Measurements from ENCODE around the gene MALRD1. TPM values are rescaled to one million over a fixed set of nuclear protein-coding genes. Genes with fewer than 3 reads are reported as not detected.

MALRD1 gene
- total RNA-seq, 1 experiment from 2014 or later: 8.2 TPM

DNA sequence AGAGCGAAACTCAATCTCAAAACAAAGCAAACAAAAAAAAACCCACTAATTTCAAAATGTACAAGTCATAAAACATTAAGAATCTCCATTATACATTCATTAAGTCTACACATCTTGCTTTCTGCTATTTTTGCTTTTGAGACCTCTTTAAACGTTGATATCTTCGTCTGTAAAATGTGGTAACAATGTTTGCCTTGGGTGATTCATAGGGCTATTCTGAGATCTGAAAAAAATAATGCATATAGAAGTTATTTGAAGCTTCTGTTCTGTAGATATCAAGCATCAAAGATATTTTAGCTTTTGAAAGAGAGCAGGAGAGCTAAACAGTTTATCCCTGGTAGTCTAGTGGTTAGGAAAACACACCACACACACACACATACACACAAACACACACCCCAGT is 609.5 kb downstream of the MALRD1 start:
- Mint-ChIP-seq H3K27me3 (ENCODE audit: insufficient read depth, unreplicated experiment) (no peaks in the 10 kb centered on the region), H3K4me1 (ENCODE audit: low read depth, unreplicated experiment) (no peaks in the 10 kb centered on the region), H3K4me3 (ENCODE audit: unreplicated experiment) (no peak overlapping the region), H3K36me3 (ENCODE audit: insufficient read depth, unreplicated experiment) (no peaks in the 10 kb centered on the region), H3K9me3 (ENCODE audit: unreplicated experiment) (no peaks in the 10 kb centered on the region), H3K27ac (ENCODE audit: unreplicated experiment) (no peak overlapping the region)
- intact Hi-C loops (cut with micrococcal nuclease; ENCODE audit: unreplicated experiment): no loop called here
- POLR2A ChIA-PET: no interaction called here
- no peaks in the 10 kb centered on the region for H3K4me1 ChIP-seq
- no peaks in the 10 kb centered on the region for H3K36me3 ChIP-seq (ENCODE audit: control insufficient read depth, insufficient read depth, low read length)
- CTCF ChIA-PET: no interaction called here
- H3K27me3 ChIP-seq (replicated peaks; ENCODE audit: control insufficient read depth, insufficient read depth, low read length): no peaks in the 10 kb centered on the region
- H3K9me3 ChIP-seq: no peaks in the 10 kb centered on the region
- BruUV-seq (replicated peaks): no TSS peak
- no peak for TF ChIP-seq CTCF (IDR thresholded peaks at IDR 0.05; ENCODE audit: insufficient read depth in 1 of 2, low read depth in 1 of 2, low read length in 1 of 2, severe bottlenecking in 1 of 2, unreplicated experiment in 1 of 2)
- H3K4me3 ChIP-seq (ENCODE audit: low read depth, low read length): no peak overlapping the region
- no peak for DNase-seq

GRCh38 chr10:19658622-19659233 is 610.1 kb downstream of the MALRD1 start:
- Mint-ChIP-seq H3K4me3 (ENCODE audit: unreplicated experiment) (no peak overlapping the region), H3K36me3 (ENCODE audit: insufficient read depth, unreplicated experiment) (no peaks in the 10 kb centered on the region), H3K4me1 (ENCODE audit: low read depth, unreplicated experiment) (no peaks in the 10 kb centered on the region), H3K9me3 (ENCODE audit: unreplicated experiment) (no peaks in the 10 kb centered on the region), H3K27me3 (ENCODE audit: insufficient read depth, unreplicated experiment) (no peaks in the 10 kb centered on the region), H3K27ac (ENCODE audit: unreplicated experiment) (no peak overlapping the region)
- Histone ChIP-seq H3K9me3 (no peaks in the 10 kb centered on the region), H3K36me3 (ENCODE audit: control insufficient read depth, insufficient read depth, low read length) (no peaks in the 10 kb centered on the region), H3K4me1 (no peaks in the 10 kb centered on the region), H3K27me3 (replicated peaks; ENCODE audit: control insufficient read depth, insufficient read depth, low read length) (no peaks in the 10 kb centered on the region), H3K4me3 (ENCODE audit: low read depth, low read length) (no peak overlapping the region)
- BruUV-seq (replicated peaks): no TSS peak
- ChIA-PET CTCF (no interaction called here), POLR2A (no interaction called here)
- intact Hi-C loops (cut with micrococcal nuclease; ENCODE audit: unreplicated experiment): no loop called here
- no peak for TF ChIP-seq CTCF (IDR thresholded peaks at IDR 0.05; ENCODE audit: insufficient read depth in 1 of 2, low read depth in 1 of 2, low read length in 1 of 2, severe bottlenecking in 1 of 2, unreplicated experiment in 1 of 2)
- no peak for DNase-seq

- Histone ChIP-seq H3K36me3 (ENCODE audit: control insufficient read depth, insufficient read depth, low read length) (no peaks in the 10 kb centered on the region), H3K4me1 (no peaks in the 10 kb centered on the region), H3K9me3 (no peaks in the 10 kb centered on the region), H3K27me3 (replicated peaks; ENCODE audit: control insufficient read depth, insufficient read depth, low read length) (no peaks in the 10 kb centered on the region), H3K4me3 (ENCODE audit: low read depth, low read length) (no peak overlapping the region)
- ChIA-PET POLR2A (no interaction called here), CTCF (no interaction called here)
- H3K27me3 Mint-ChIP-seq (ENCODE audit: insufficient read depth, unreplicated experiment): no peaks in the 10 kb centered on the region
- no peaks in the 10 kb centered on the region for H3K9me3 Mint-ChIP-seq (ENCODE audit: unreplicated experiment)
- intact Hi-C loops (cut with micrococcal nuclease; ENCODE audit: unreplicated experiment): no loop called here
- BruUV-seq (replicated peaks): no TSS peak
- no peaks in the 10 kb centered on the region for H3K4me1 Mint-ChIP-seq (ENCODE audit: low read depth, unreplicated experiment)
- no peak overlapping the region for H3K27ac Mint-ChIP-seq (ENCODE audit: unreplicated experiment)
- no peak for TF ChIP-seq CTCF (IDR thresholded peaks at IDR 0.05; ENCODE audit: insufficient read depth in 1 of 2, low read depth in 1 of 2, low read length in 1 of 2, severe bottlenecking in 1 of 2, unreplicated experiment in 1 of 2)
- no peak for DNase-seq
- H3K36me3 Mint-ChIP-seq (ENCODE audit: insufficient read depth, unreplicated experiment): no peaks in the 10 kb centered on the region
- no peak overlapping the region for H3K4me3 Mint-ChIP-seq (ENCODE audit: unreplicated experiment)
Observed at GRCh38 chr10:19659920-19660655, 611.5 kb downstream of the MALRD1 start.
